Right lobe of liver (tissue), 6 donors: ENCODE data around the gene CMTM2. TPM values are rescaled to one million over a fixed set of nuclear protein-coding genes. Genes with fewer than 3 reads are reported as not detected.

Experiments used
- ATAC-seq, 4 donors: fragments of 200-7000 bp; cut with Tn5 transposase; one replicate each; pipeline ENCODE4 v1.9.1; 2020; ENCODE audit warnings: mild to moderate bottlenecking in 4 of 4, moderate library complexity in 4 of 4
- DNase-seq, 3 donors: peaks; one replicate each; pipeline ENCODE4 v3.0.0-alpha.2; 2020
- H3K27ac ChIP-seq, 3 donors: fragments of 200-600 bp; one replicate each; pipeline ENCODE4 v1.8.0; 2022
- H3K27me3 ChIP-seq, 2 donors: fragments of 200-600 bp; one replicate each; pipeline ENCODE4 v1.8.0; 2022
- H3K36me3 ChIP-seq, 4 donors: fragments of 200-600 bp; sonication (generic) in 1 of 4; one replicate each; pipeline versions ENCODE4 v1.5.1 to v1.8.0; 2017 to 2022; ENCODE audit warnings: control low read depth in 1 of 4
- H3K4me1 ChIP-seq, 4 donors: fragments of 200-600 bp; sonication (generic) in 1 of 4; one replicate each; pipeline versions ENCODE4 v1.5.1 to v1.8.0; 2017 to 2022; ENCODE audit warnings: control low read depth in 1 of 4
- H3K4me3 ChIP-seq, 3 donors: fragments of 200-600 bp; one replicate each; pipeline ENCODE4 v1.8.0; 2022
- H3K9me3 ChIP-seq, 4 donors: fragments of 200-600 bp; sonication (generic) in 1 of 4; one replicate each; pipeline versions ENCODE4 v1.5.1 to v1.8.0; 2017 to 2022; ENCODE audit warnings: control low read depth in 1 of 4
- POLR2A ChIP-seq: fragments of 450-650 bp; IDR thresholded peaks from one replicate; pipeline ENCODE4 v1.6.1; 2017; ENCODE audit warnings: antibody characterized with exemption, mild to moderate bottlenecking
- WGBS: methylation state at CpG from one replicate; pipeline ENCODE4 v1.1.6; 2018; ENCODE audit warnings: low coverage, low lambda C conversion rate; ENCODE audit not compliant: insufficient coverage; ENCODE audit errors: missing lambda C conversion rate; 5-methylcytosine and 5-hydroxymethylcytosine counted together
- intact Hi-C, 2 donors: fragments of 100-400 bp; cut with DNase I; formaldehyde crosslinking; loops; one replicate each; pipeline versions ENCODE4 v1.11.2 to v1.14.1; 2022
- total RNA-seq, 6 experiments: library from RNA; depleted of rRNA in 2 of 6; stranded (reverse); fragments of >200 nt in 2 of 6; fragmentation: NEBNext Ultra II Directional in 3 of 6; extraction: Animal tissue kit (Norgen Biotek cat#: 25700) in 3 of 6; gene quantifications; one replicate each; pipeline versions ENCODE4 v1.1.0 to v1.2.4, GENCODE V29; 2016 to 2023
- TF ChIP-seq, protein P1 (sequence below), 4 donors: fragments of 200-600 bp in 3 of 4; fragments of 450-650 bp in 1 of 4; IDR thresholded peaks; one replicate each; pipeline versions ENCODE4 v1.5.1 to v1.8.0; 2016 to 2022; ENCODE audit warnings: antibody characterized with exemption in 4 of 4, mild to moderate bottlenecking in 2 of 4
- donor health status: DM: no; HTN: yes; CAD: no.
- donor health status: DM: no; HTN: no; CAD: no.
- donor health status: DM: no; HTN: no; CAD: no.
- donor health status: DM: no; HTN: yes; CAD: no.
- donor health status: DM: no; HTN: yes; CAD: no.

CMTM2 gene
- total RNA-seq, 6 experiments from 2014 or later, result 0.44 to 0.83 (median 0.55) TPM; not detected in 3

DNA sequence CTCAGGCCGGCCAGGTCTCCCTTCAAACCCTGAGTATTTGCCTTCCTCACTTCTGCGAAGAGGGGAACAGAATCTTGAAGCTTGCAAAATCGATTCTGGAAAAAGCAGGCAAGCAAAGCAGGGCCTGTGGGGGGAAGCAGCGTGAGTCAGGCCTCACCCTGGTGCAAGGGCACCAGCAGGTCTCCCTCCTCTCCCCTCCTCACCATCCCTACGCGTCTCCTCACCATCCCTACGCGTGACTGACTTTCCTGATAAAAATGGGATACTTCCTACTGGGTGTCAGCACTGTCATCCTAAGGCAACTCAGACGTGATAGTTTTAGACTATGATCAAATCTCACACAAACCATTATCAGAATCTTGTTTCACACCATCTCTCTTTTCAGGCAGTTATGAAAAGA is 37.3 kb downstream of the CMTM2 start:
- Histone ChIP-seq H3K27me3 (no peaks in the 10 kb centered on the region), H3K27ac (peak overlapping the region in 2 of 3 donors; percentile 10 to 69), H3K4me3 (no peak overlapping the region), H3K4me1 (peaks cover 0 to 36% (median 8%) of the 10 kb centered on the region in 4 donors), H3K9me3 (no peaks in the 10 kb centered on the region), H3K36me3 (no peaks in the 10 kb centered on the region)
- WGBS, result 35% methylated on average over 4 of the region's 9 CpGs
- no peak for DNase-seq
- intact Hi-C loops, result no loop called here
- ATAC-seq, result peak in 2 of 4 donors; percentile 24 to 32
- TF ChIP-seq, protein P1, sequence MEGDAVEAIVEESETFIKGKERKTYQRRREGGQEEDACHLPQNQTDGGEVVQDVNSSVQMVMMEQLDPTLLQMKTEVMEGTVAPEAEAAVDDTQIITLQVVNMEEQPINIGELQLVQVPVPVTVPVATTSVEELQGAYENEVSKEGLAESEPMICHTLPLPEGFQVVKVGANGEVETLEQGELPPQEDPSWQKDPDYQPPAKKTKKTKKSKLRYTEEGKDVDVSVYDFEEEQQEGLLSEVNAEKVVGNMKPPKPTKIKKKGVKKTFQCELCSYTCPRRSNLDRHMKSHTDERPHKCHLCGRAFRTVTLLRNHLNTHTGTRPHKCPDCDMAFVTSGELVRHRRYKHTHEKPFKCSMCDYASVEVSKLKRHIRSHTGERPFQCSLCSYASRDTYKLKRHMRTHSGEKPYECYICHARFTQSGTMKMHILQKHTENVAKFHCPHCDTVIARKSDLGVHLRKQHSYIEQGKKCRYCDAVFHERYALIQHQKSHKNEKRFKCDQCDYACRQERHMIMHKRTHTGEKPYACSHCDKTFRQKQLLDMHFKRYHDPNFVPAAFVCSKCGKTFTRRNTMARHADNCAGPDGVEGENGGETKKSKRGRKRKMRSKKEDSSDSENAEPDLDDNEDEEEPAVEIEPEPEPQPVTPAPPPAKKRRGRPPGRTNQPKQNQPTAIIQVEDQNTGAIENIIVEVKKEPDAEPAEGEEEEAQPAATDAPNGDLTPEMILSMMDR (IDR thresholded peaks at IDR 0.05), result no peak
- TF ChIP-seq POLR2A, result no peak

DNA sequence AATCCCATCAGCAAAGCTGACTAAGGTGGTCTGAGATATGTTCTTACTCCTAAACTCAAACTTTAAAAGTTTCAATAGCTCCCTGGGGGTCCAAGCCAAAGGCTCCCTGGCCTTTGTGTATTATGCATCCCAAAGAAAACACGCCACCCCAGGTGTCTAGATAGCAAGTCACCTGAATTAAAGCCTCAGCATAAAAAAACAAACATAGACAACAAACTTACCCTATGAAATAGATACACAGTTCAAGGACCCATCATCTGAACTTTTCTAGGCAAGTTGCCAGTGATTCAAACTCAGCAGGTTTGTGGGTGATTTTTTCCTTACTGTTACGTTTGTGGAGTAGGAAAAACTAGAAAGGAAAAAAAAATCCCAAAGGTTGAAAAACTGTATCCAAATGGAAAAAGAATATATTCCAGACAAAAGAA is 37.8 kb downstream of the CMTM2 start:
- TF ChIP-seq, protein P1 (IDR thresholded peaks at IDR 0.05), result no peak
- TF ChIP-seq POLR2A, result no peak
- ATAC-seq, result peak; percentile 81 to 86 (median 82)
- no peaks in the 10 kb centered on the region for H3K27me3 ChIP-seq
- intact Hi-C loops, result no loop called here
- H3K27ac ChIP-seq, result peak overlapping the region in 2 of 3 donors; percentile 10 to 69
- WGBS, result 20% methylated on average over 2 of the region's 2 CpGs
- H3K4me3 ChIP-seq, result no peak overlapping the region
- no peaks in the 10 kb centered on the region for H3K36me3 ChIP-seq
- H3K4me1 ChIP-seq, result peaks cover 0 to 36% (median 8%) of the 10 kb centered on the region in 4 donors
- H3K9me3 ChIP-seq, result no peaks in the 10 kb centered on the region
- no peak for DNase-seq

DNA sequence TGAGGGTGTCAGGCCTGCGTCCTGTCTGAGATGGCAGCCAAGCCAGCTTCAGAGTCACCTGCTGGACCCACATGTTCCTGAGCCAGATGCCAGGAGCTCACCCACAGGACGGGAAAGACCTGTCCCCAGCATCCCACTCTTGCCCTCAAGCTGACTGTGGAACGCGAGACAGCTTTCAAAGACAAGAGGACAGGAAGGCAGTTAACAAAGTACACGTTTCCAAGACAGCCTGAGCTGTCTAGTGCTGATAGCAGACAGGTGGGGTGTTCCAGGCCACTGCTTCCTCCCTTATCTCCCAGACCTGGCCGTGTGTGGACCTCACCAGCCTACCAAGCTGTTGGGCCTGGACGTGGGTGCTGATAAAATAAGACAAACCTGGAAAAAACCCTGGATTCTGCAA is 38.5 kb downstream of the CMTM2 start:
- no peaks in the 10 kb centered on the region for H3K36me3 ChIP-seq

DNA sequence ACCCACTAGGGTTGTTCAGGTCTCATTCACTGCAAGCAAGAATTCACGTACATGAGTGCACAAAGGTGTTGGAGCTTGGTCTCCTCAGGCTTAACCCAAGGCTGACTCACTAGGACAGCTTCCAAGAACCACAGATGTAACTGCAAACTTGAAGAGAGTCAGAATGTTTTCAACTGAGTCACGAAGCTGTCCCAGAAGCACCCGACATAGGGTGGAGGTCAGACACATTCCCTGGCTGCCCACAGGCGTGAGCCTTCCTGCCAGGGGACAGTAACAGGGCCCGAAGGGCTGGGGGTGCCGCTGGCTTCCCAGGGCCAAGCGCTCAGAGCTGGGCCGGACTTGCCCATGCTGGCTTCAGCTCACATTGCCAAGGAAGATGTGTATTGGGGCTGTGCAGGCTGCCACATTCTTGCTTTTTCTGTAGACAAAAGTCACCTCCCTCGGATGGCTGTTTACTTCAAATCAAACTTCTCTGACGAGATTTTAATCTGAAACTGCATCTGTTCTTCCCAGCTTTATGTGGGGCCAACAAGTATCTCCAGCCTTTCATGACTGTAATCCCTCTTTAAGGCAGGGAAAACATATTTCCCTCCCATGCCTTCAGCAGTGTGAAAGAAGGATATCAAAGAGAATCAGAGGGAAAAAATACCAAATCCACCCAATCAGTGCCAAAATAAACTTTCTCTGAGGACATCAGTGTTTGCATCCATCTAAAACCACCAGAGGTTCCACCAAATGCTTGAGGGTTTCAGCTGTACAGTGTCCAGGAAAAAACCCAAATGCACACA is 39.5 kb downstream of the CMTM2 start:
- Histone ChIP-seq H3K27ac (peak overlapping the region in 1 of 3 donors; percentile 58), H3K4me3 (no peak overlapping the region), H3K9me3 (no peaks in the 10 kb centered on the region), H3K4me1 (peaks cover 0 to 36% (median 8%) of the 10 kb centered on the region in 4 donors), H3K36me3 (no peaks in the 10 kb centered on the region), H3K27me3 (no peaks in the 10 kb centered on the region)
- TF ChIP-seq, protein P1 (IDR thresholded peaks at IDR 0.05), result no peak
- no peak for TF ChIP-seq POLR2A
- DNase-seq (no peak), ATAC-seq (peak in 1 of 4 donors; percentile 42)
- intact Hi-C loops, result no loop called here
- 63% methylated on average over 2 of the region's 10 CpGs for WGBS

More for the DNA sequence above, 38.5 kb downstream of the CMTM2 start:
- H3K27me3 ChIP-seq, result no peaks in the 10 kb centered on the region
- no peaks in the 10 kb centered on the region for H3K9me3 ChIP-seq
- no peak for TF ChIP-seq POLR2A
- TF ChIP-seq, protein P1 (IDR thresholded peaks at IDR 0.05), result no peak
- no peak overlapping the region for H3K4me3 ChIP-seq
- ATAC-seq (peak; percentile 12 to 20 (median 14)), DNase-seq (no peak)
- WGBS, result 65% methylated on average over 6 of the region's 7 CpGs
- peaks cover 0 to 36% (median 8%) of the 10 kb centered on the region in 4 donors for H3K4me1 ChIP-seq
- intact Hi-C loops, result no loop called here
- H3K27ac ChIP-seq, result peak overlapping the region in 1 of 3 donors; percentile 69
